Measurements from ENCODE around the gene F2. TPM values are rescaled to one million over a fixed set of nuclear protein-coding genes. Genes with fewer than 3 reads are reported as not detected.

The F2 gene
- total RNA-seq, 2 experiments from 2014 or later = not detected

DNA sequence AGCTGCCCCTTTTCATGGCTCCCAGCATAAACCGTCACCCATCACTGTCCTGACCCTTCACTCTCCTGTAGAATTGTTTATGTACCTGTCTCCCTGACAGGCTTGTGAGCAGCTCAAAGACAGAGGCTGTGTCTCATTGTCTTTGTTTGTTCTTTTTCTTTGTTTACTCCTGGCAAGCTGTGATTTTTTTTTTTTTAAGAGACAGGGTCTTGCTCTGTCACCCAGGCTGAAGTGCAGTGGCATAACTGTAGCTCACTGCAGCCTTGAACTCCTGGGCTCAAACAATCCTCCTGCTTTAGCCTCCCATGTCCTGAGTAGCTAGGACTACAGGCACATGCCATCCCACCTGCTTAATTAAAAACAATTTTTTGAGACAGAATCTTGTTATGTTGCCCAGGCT, 28.3 kb upstream of the F2 start:
- ChIA-PET CTCF (no interaction called here), POLR2A (interaction anchor here (0.6 kb wide), 1 partner anchor 1635 kb away, joined by 6 read pairs; no protein-coding TSS in a partner anchor)
- ATAC-seq = no peak
- Mint-ChIP-seq H3K4me3 (no peak overlapping the region), H3K27ac (peak overlapping the region; percentile 5), H3K9me3 (ENCODE audit: low read depth) (no peaks in the 10 kb centered on the region), H3K27me3 (no peaks in the 10 kb centered on the region), H3K36me3 (ENCODE audit: low read depth) (peaks cover 40% of the 10 kb centered on the region), H3K4me1 (no peaks in the 10 kb centered on the region)
- DNase-seq = no peak
- intact Hi-C loops (cut with DNase I, micrococcal nuclease) = no loop called here

- intact Hi-C loops (cut with DNase I, micrococcal nuclease) = no loop called here
- H3K9me3 Mint-ChIP-seq (ENCODE audit: low read depth) = no peaks in the 10 kb centered on the region
- H3K4me1 Mint-ChIP-seq = peaks cover 1% of the 10 kb centered on the region
- no peaks in the 10 kb centered on the region for H3K27me3 Mint-ChIP-seq
- no peak overlapping the region for H3K27ac Mint-ChIP-seq
- DNase-seq (no peak), ATAC-seq (no peak)
- no peak overlapping the region for H3K4me3 Mint-ChIP-seq
- POLR2A ChIA-PET = interaction anchor here (0.7 kb wide), 1 partner anchor 968 kb away, joined by 12 read pairs; no protein-coding TSS in a partner anchor
- H3K36me3 Mint-ChIP-seq (ENCODE audit: low read depth) = peaks cover 33% of the 10 kb centered on the region
- CTCF ChIA-PET = no interaction called here
These were observed 26.6 kb upstream of the F2 start for GRCh38 chr11:46692450-46692849.

- ChIA-PET POLR2A (no interaction called here), CTCF (no interaction called here)
- Mint-ChIP-seq H3K9me3 (ENCODE audit: low read depth) (no peaks in the 10 kb centered on the region), H3K4me1 (peaks cover 13% of the 10 kb centered on the region), H3K27ac (no peak overlapping the region), H3K27me3 (no peaks in the 10 kb centered on the region), H3K36me3 (ENCODE audit: low read depth) (peaks cover 26% of the 10 kb centered on the region), H3K4me3 (no peak overlapping the region)
- intact Hi-C loops (cut with DNase I, micrococcal nuclease) = no loop called here
- ATAC-seq = no peak
- no peak for DNase-seq
These were observed 25.4 kb upstream of the F2 start for GRCh38 chr11:46693597-46694012.

GRCh38 chr11:46694072-46694471, 24.9 kb upstream of the F2 start:
- Mint-ChIP-seq H3K4me3 (no peak overlapping the region), H3K27me3 (no peaks in the 10 kb centered on the region), H3K36me3 (ENCODE audit: low read depth) (peaks cover 24% of the 10 kb centered on the region), H3K4me1 (peaks cover 17% of the 10 kb centered on the region), H3K27ac (no peak overlapping the region), H3K9me3 (ENCODE audit: low read depth) (no peaks in the 10 kb centered on the region)
- no peak for DNase-seq
- POLR2A ChIA-PET = no interaction called here
- CTCF ChIA-PET = interaction anchor here (1.0 kb wide), 1 partner anchor 76 kb away, joined by 3 read pairs; no protein-coding TSS in a partner anchor
- intact Hi-C loops (cut with DNase I, micrococcal nuclease) = no loop called here
- ATAC-seq = no peak

DNA sequence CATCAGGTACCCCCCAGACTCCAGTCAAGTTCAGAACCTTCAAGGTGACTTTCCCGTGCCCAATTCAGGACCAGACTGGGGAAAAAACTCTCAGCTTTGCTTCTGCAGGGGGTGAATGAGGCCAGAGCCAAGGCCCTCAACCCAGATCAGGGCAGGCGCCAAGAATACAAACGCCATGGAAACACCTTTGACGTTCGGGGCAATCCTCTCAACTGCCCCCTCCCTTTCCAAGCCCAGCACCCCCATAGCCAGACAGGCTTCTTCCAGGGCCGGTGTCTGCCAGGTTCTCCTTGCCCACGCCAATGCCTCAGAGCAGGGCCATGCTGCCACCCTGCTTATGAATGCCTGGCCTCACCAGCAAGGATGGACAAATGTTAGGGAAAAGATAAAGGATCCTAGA, 24.4 kb upstream of the F2 start:
- H3K27me3 Mint-ChIP-seq = no peaks in the 10 kb centered on the region
- H3K36me3 Mint-ChIP-seq (ENCODE audit: low read depth) = peaks cover 24% of the 10 kb centered on the region
- ATAC-seq = no peak
- intact Hi-C loops (cut with DNase I, micrococcal nuclease) = no loop called here
- CTCF ChIA-PET = interaction anchor here (1.0 kb wide), 1 partner anchor 75 kb away, joined by 3 read pairs; no protein-coding TSS in a partner anchor
- H3K9me3 Mint-ChIP-seq (ENCODE audit: low read depth) = no peaks in the 10 kb centered on the region
- no peak overlapping the region for H3K27ac Mint-ChIP-seq
- POLR2A ChIA-PET = interaction anchor here (0.6 kb wide), 1 partner anchor 40 kb away, joined by 3 read pairs; no protein-coding TSS in a partner anchor
- no peak for DNase-seq
- H3K4me1 Mint-ChIP-seq = peaks cover 20% of the 10 kb centered on the region
- H3K4me3 Mint-ChIP-seq = no peak overlapping the region

- H3K9me3 Mint-ChIP-seq (ENCODE audit: low read depth) = no peaks in the 10 kb centered on the region
- DNase-seq (no peak), ATAC-seq (no peak)
- ChIA-PET POLR2A (interaction anchor here (0.6 kb wide), 2 partner anchors 68 to 528 kb away, joined by 4 to 6 read pairs; no protein-coding TSS in a partner anchor), CTCF (interaction anchor here (0.7 kb wide), 1 partner anchor 32 kb away, joined by 3 read pairs; no protein-coding TSS in a partner anchor)
- intact Hi-C loops (cut with DNase I, micrococcal nuclease) = no loop called here
- H3K36me3 Mint-ChIP-seq (ENCODE audit: low read depth) = peaks cover 21% of the 10 kb centered on the region
- H3K4me3 Mint-ChIP-seq = no peak overlapping the region
- H3K4me1 Mint-ChIP-seq = peaks cover 21% of the 10 kb centered on the region
- H3K27ac Mint-ChIP-seq = no peak overlapping the region
- H3K27me3 Mint-ChIP-seq = no peaks in the 10 kb centered on the region
These were observed 23.4 kb upstream of the F2 start for GRCh38 chr11:46695345-46696211.

GRCh38 chr11:46696212-46696558, 22.8 kb upstream of the F2 start:
- no peaks in the 10 kb centered on the region for H3K9me3 Mint-ChIP-seq (ENCODE audit: low read depth)
- ATAC-seq (no peak), DNase-seq (no peak)
- ChIA-PET CTCF (interaction anchor here (0.7 kb wide), 1 partner anchor 33 kb away, joined by 3 read pairs; no protein-coding TSS in a partner anchor), POLR2A (interaction anchor here (0.6 kb wide), 1 partner anchor 69 kb away, joined by 4 read pairs; no protein-coding TSS in a partner anchor)
- no peak overlapping the region for H3K4me3 Mint-ChIP-seq
- no peak overlapping the region for H3K27ac Mint-ChIP-seq
- peaks cover 21% of the 10 kb centered on the region for H3K4me1 Mint-ChIP-seq
- peaks cover 20% of the 10 kb centered on the region for H3K36me3 Mint-ChIP-seq (ENCODE audit: low read depth)
- intact Hi-C loops (cut with DNase I, micrococcal nuclease) = no loop called here
- no peaks in the 10 kb centered on the region for H3K27me3 Mint-ChIP-seq

DNA sequence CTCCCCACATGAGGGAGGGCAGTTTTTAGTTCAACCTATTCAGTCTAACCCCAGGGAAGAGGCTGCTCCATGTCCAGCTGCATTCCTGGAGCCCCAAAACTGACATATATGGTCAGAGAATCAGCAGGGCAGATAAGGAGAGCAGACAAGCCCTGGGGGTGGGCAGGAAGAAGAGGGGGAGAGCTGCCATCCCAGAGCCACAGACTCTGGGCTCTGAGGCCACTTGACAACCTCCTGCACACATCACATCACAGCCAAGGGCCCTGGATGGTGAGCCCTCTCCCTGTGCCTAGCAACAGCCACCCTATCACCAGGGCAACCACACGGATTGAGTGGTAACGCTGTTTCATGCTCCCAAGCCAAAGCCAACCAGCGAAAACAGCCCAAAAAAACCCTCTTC, 21.7 kb upstream of the F2 start:
- no peak for ATAC-seq
- ChIA-PET CTCF (interaction anchor here (0.7 kb wide), 1 partner anchor 16 kb away, joined by 3 read pairs; no protein-coding TSS in a partner anchor), POLR2A (no interaction called here)
- Mint-ChIP-seq H3K36me3 (ENCODE audit: low read depth) (peaks cover 24% of the 10 kb centered on the region), H3K27ac (peak overlapping the region; percentile 74), H3K9me3 (ENCODE audit: low read depth) (no peaks in the 10 kb centered on the region), H3K4me3 (no peak overlapping the region), H3K4me1 (peaks cover 30% of the 10 kb centered on the region), H3K27me3 (no peaks in the 10 kb centered on the region)
- intact Hi-C loops (cut with DNase I, micrococcal nuclease) = no loop called here
- no peak for DNase-seq

DNA sequence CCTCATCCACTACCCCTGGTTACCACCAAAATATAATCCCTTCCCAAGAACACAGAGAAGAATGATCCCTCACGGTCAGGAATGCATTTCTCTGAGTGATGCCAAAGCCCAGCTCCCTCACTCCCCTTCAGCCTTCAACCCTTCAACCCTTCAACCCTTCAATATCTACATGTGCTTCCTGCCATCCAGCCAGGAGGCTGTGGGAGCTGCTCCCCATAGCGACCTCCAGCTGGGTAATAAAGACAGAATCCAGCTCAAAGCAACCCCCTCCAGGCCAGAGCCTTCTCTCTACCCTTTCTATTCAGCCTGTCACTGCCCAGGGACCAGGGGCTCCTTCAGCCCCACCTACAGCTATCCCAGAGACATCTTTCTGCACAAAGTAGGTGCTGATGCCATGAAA, 21.3 kb upstream of the F2 start:
- intact Hi-C loops (cut with DNase I, micrococcal nuclease) = no loop called here
- ATAC-seq (no peak), DNase-seq (no peak)
- H3K27ac Mint-ChIP-seq = peak overlapping the region; percentile 74
- peaks cover 28% of the 10 kb centered on the region for H3K36me3 Mint-ChIP-seq (ENCODE audit: low read depth)
- peaks cover 34% of the 10 kb centered on the region for H3K4me1 Mint-ChIP-seq
- no peaks in the 10 kb centered on the region for H3K9me3 Mint-ChIP-seq (ENCODE audit: low read depth)
- ChIA-PET POLR2A (interaction anchor here (0.6 kb wide), 1 partner anchor 219 kb away, joined by 9 read pairs; no protein-coding TSS in a partner anchor), CTCF (interaction anchor here (0.7 kb wide), 1 partner anchor 16 kb away, joined by 3 read pairs; no protein-coding TSS in a partner anchor)
- no peaks in the 10 kb centered on the region for H3K27me3 Mint-ChIP-seq
- H3K4me3 Mint-ChIP-seq = no peak overlapping the region

GRCh38 chr11:46698597-46698996, 20.4 kb upstream of the F2 start:
- CTCF ChIA-PET = interaction anchor here (0.6 to 0.7 kb wide), 2 partner anchors 23 to 161 kb away, joined by 3 to 4 read pairs; no protein-coding TSS in a partner anchor
- peaks cover 42% of the 10 kb centered on the region for H3K4me1 Mint-ChIP-seq
- H3K27me3 Mint-ChIP-seq = no peaks in the 10 kb centered on the region
- H3K4me3 Mint-ChIP-seq = peak overlapping the region; percentile 82
- POLR2A ChIA-PET = interaction anchor here (0.6 kb wide), 1 partner anchor 35 kb away, joined by 3 read pairs; no protein-coding TSS in a partner anchor
- H3K36me3 Mint-ChIP-seq (ENCODE audit: low read depth) = peaks cover 34% of the 10 kb centered on the region
- peak overlapping the region; percentile 59 for H3K27ac Mint-ChIP-seq
- no peak for ATAC-seq
- intact Hi-C loops (cut with DNase I, micrococcal nuclease) = no loop called here
- no peaks in the 10 kb centered on the region for H3K9me3 Mint-ChIP-seq (ENCODE audit: low read depth)
- no peak for DNase-seq

DNA sequence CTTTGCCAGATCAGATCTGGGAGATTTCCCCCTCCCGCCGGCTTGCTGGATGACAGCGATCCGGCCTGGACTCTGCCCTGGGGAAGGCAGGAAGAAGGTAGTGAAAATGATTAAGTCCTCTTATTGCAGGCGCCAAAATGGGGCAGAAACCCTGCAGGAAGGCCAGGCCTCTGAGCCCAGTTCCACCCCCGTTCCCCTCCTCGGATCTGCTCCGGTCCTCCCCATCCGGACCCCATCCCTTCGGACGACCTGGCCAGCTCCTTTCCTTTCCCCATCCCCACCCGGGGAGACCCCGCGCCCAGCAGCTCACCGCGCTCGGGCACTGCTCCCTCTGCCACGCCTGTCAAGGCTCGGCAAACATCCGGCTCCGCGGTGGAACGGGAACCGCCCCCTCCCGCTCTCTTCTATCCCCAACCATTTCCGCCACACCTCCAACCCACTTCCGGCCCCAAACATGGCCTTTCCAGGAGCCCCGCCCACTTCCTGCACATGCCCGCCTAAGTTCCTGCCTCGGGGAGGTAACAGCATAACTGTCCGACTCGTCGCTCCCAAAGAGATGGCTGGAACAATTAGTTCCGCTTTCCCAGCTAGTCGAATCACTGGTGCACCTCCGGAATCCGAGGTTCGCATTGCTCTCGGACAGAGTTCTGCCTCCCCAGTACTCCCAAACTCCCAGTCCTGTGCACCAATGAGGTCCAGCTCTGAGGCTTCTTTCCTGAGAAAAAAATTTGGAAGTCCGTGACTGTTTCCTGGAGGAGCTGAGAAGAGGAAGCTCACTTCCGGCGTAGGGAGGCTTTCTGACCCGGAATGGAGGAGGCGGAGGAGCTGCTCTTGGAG, 18.6 kb upstream of the F2 start, which contains the start of the genes ARHGAP1 and ZNF408:
Gene ARHGAP1 (minus strand): TSS at position 379 of the 837 bp plus-strand sequence. CDS start 4,512 bp downstream, outside the sequence.
Gene ZNF408 (plus strand): TSS at position 791 of the 837 bp plus-strand sequence. CDS start 17 bp downstream, at position 808.
- peak; percentile 100 for DNase-seq
- peak; percentile 95 for ATAC-seq
- ChIA-PET POLR2A (interaction anchor here (0.7 to 1.3 kb wide), 8 partner anchors 15 to 548 kb away, joined by 3 to 6 read pairs (median 4); partner anchors contain the start of genes ACP2, AMBRA1, ATG13 and CSTPP1), CTCF (interaction anchor here (0.6 to 1.5 kb wide), 9 partner anchors 9 to 581 kb away, joined by 3 to 6 read pairs (median 3); no protein-coding TSS in a partner anchor)
- Mint-ChIP-seq H3K4me3 (peak within 1 kb of the TSS; percentile 82), H3K9me3 (ENCODE audit: low read depth) (no peaks in the 10 kb centered on the region), H3K27me3 (no peaks in the 10 kb centered on the region), H3K4me1 (peaks cover 42% of the 10 kb centered on the region), H3K36me3 (ENCODE audit: low read depth) (peaks cover 27% of the 10 kb centered on the region), H3K27ac (peak within 1 kb of the TSS; percentile 96)
- intact Hi-C loops (cut with DNase I, micrococcal nuclease) = loop anchor here (1.0 to 2.0 kb wide), 24 partner anchors 29 to 1346 kb away; partner anchors contain the start of genes ATG13 (in 2 of the 2), HARBI1 (in 2 of the 2), ACP2 (in 1 of the 2) and AMBRA1 (in 1 of the 2)
